ENCODE measurements around the gene TAS2R1.

- no peak for TF ChIP-seq POLR2A (IDR thresholded peaks at IDR 0.05)
- TF ChIP-seq CTCF (IDR thresholded peaks at IDR 0.05) = no peak
- TF ChIP-seq EP300 (IDR thresholded peaks at IDR 0.05; ENCODE audit: low read depth) = no peak
Observed at GRCh38 chr5:9654886-9655285, 24.7 kb upstream of the TAS2R1 start.
